ENCODE results near the gene VPS37B.

DNA sequence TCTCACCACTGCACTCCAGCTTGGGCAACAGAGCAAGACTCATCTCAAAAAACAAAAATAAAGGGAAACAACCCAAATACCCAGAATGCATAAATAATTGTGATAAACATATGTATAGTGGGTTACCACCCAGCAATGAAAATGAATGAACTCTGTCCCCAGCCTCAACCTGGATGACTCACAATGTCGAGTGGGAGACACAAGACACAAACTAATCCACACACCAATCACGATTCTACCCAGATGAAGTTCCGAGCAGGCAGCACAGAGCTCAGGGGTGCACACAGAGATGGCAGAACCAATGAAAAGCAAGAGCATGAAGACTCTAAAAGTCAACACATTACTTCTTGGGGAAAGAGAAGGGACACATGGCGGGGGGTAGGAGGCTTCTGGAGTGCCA lies 43.2 kb upstream of the VPS37B start:
- no peak for TF ChIP-seq IRF2 (CRISPR knock-in tag; IDR thresholded peaks at IDR 0.05; ENCODE audit: borderline replicate concordance, low read depth)
- no peak for TF ChIP-seq OVOL2 (CRISPR knock-in tag; IDR thresholded peaks at IDR 0.05; ENCODE audit: borderline replicate concordance)
- no peak for TF ChIP-seq FOXP1 (CRISPR knock-in tag; IDR thresholded peaks at IDR 0.05; ENCODE audit: borderline replicate concordance)
- TF ChIP-seq, protein P1, sequence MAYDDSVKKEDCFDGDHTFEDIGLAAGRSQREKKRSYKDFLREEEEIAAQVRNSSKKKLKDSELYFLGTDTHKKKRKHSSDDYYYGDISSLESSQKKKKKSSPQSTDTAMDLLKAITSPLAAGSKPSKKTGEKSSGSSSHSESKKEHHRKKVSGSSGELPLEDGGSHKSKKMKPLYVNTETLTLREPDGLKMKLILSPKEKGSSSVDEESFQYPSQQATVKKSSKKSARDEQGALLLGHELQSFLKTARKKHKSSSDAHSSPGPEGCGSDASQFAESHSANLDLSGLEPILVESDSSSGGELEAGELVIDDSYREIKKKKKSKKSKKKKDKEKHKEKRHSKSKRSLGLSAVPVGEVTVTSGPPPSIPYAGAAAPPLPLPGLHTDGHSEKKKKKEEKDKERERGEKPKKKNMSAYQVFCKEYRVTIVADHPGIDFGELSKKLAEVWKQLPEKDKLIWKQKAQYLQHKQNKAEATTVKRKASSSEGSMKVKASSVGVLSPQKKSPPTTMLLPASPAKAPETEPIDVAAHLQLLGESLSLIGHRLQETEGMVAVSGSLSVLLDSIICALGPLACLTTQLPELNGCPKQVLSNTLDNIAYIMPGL (CRISPR knock-in tag; IDR thresholded peaks at IDR 0.05): no peak
- no peak for TF ChIP-seq CREB1 (CRISPR knock-in tag; IDR thresholded peaks at IDR 0.05)
- TF ChIP-seq, protein P2, sequence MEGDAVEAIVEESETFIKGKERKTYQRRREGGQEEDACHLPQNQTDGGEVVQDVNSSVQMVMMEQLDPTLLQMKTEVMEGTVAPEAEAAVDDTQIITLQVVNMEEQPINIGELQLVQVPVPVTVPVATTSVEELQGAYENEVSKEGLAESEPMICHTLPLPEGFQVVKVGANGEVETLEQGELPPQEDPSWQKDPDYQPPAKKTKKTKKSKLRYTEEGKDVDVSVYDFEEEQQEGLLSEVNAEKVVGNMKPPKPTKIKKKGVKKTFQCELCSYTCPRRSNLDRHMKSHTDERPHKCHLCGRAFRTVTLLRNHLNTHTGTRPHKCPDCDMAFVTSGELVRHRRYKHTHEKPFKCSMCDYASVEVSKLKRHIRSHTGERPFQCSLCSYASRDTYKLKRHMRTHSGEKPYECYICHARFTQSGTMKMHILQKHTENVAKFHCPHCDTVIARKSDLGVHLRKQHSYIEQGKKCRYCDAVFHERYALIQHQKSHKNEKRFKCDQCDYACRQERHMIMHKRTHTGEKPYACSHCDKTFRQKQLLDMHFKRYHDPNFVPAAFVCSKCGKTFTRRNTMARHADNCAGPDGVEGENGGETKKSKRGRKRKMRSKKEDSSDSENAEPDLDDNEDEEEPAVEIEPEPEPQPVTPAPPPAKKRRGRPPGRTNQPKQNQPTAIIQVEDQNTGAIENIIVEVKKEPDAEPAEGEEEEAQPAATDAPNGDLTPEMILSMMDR (IDR thresholded peaks at IDR 0.05): no peak
- TF ChIP-seq TEAD4 (CRISPR knock-in tag; IDR thresholded peaks at IDR 0.05): no peak
- TF ChIP-seq, protein P3, sequence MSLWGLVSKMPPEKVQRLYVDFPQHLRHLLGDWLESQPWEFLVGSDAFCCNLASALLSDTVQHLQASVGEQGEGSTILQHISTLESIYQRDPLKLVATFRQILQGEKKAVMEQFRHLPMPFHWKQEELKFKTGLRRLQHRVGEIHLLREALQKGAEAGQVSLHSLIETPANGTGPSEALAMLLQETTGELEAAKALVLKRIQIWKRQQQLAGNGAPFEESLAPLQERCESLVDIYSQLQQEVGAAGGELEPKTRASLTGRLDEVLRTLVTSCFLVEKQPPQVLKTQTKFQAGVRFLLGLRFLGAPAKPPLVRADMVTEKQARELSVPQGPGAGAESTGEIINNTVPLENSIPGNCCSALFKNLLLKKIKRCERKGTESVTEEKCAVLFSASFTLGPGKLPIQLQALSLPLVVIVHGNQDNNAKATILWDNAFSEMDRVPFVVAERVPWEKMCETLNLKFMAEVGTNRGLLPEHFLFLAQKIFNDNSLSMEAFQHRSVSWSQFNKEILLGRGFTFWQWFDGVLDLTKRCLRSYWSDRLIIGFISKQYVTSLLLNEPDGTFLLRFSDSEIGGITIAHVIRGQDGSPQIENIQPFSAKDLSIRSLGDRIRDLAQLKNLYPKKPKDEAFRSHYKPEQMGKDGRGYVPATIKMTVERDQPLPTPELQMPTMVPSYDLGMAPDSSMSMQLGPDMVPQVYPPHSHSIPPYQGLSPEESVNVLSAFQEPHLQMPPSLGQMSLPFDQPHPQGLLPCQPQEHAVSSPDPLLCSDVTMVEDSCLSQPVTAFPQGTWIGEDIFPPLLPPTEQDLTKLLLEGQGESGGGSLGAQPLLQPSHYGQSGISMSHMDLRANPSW (CRISPR knock-in tag; conservative IDR thresholded peaks at IDR 0.05; ENCODE audit: low read depth): no peak
- TF ChIP-seq, protein P4, sequence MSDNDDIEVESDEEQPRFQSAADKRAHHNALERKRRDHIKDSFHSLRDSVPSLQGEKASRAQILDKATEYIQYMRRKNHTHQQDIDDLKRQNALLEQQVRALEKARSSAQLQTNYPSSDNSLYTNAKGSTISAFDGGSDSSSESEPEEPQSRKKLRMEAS (CRISPR knock-in tag; IDR thresholded peaks at IDR 0.05): no peak
- TF ChIP-seq FOXK1 (CRISPR knock-in tag; IDR thresholded peaks at IDR 0.05): no peak
- TF ChIP-seq NFYB (CRISPR knock-in tag; conservative IDR thresholded peaks at IDR 0.05; ENCODE audit: low read depth): no peak
- TF ChIP-seq ZNF138 (CRISPR knock-in tag; conservative IDR thresholded peaks at IDR 0.05): no peak
